Measurements from ENCODE around the gene CARD11.

Gene CARD11

DNA sequence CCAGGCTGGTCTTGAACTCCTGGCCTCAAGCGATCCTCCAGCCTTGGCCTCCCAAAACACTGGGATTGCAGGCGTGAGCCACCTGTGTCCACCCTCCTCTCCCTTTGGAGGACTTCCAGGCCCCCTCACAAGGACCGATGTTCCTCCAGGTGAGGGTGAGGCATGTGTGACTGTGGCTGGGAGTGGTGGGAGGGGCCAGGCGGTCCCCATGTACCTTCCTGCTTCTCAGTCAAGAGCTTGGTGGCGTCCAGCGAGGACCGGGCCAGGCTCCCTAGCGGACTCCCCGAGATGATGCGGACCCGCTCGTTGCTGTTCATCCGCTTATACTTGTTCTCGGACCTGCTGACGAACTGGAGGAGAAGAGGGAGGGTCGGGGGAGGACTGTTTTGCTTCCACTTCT lies 128.6 kb downstream of the CARD11 start:
- peaks cover 0 to 1% of the 10 kb centered on the region in 2 donors for H3K9me3 ChIP-seq (ENCODE audit: control insufficient read depth in 1 of 2, low read length in 2 of 2)
- no peaks in the 10 kb centered on the region for H3K27me3 ChIP-seq (ENCODE audit: control insufficient read depth in 1 of 2, insufficient read depth in 2 of 2, low read length in 2 of 2)
- no peak overlapping the region for H3K27ac ChIP-seq (ENCODE audit: low read depth, low read length)
- no peak overlapping the region for H3K4me3 ChIP-seq (ENCODE audit: low read depth in 1 of 2, low read length in 2 of 2)
- H3K36me3 ChIP-seq (ENCODE audit: control insufficient read depth in 1 of 2, insufficient read depth in 2 of 2, low read length in 2 of 2) = peaks cover 0 to 8% of the 10 kb centered on the region in 2 donors
- no peak overlapping the region for H3K9ac ChIP-seq (ENCODE audit: low read depth in 1 of 2, low read length in 2 of 2)
- H3K4me1 ChIP-seq (ENCODE audit: control insufficient read depth in 1 of 2, insufficient read depth in 2 of 2, low read length in 2 of 2) = no peaks in the 10 kb centered on the region

DNA sequence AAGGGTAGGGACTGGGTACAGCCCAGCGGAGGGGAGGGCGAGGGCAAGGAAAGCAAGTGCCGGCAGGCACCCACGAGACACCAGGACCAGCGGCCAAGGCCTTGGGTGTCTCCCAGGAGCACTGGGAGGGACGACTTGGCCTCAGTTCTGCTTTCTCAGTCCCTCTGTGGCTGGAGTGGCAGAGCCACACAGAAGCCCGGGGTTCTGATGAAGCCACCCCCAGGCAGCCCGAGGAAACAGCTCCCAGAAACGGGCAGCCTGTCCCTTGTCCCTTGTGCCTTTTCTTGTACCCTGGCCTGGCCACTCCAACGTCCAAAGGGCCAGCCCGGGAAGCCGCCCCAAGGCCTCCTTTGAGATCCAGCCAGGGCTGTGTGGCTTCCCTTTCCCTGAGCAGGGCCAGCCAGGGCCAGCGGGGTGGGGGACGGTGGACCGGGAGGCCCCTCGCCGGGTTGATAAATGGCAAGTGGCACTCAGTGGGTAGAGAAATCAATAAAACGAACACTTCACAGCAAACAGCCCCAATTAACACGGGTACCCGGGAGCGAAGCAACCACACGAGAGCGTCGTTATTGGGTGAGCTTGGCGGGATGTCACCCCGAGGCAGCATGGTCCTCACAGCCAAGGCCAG lies 129.8 kb downstream of the CARD11 start:
- H3K4me1 ChIP-seq (ENCODE audit: control insufficient read depth in 1 of 2, insufficient read depth in 2 of 2, low read length in 2 of 2) = no peaks in the 10 kb centered on the region
- peaks cover 0 to 7% of the 10 kb centered on the region in 2 donors for H3K36me3 ChIP-seq (ENCODE audit: control insufficient read depth in 1 of 2, insufficient read depth in 2 of 2, low read length in 2 of 2)
- no peak overlapping the region for H3K9ac ChIP-seq (ENCODE audit: low read depth in 1 of 2, low read length in 2 of 2)
- no peak overlapping the region for H3K27ac ChIP-seq (ENCODE audit: low read depth, low read length)
- H3K9me3 ChIP-seq (ENCODE audit: control insufficient read depth in 1 of 2, low read length in 2 of 2) = no peaks in the 10 kb centered on the region
- no peak overlapping the region for H3K4me3 ChIP-seq (ENCODE audit: low read depth in 1 of 2, low read length in 2 of 2)
- no peaks in the 10 kb centered on the region for H3K27me3 ChIP-seq (ENCODE audit: control insufficient read depth in 1 of 2, insufficient read depth in 2 of 2, low read length in 2 of 2)

DNA sequence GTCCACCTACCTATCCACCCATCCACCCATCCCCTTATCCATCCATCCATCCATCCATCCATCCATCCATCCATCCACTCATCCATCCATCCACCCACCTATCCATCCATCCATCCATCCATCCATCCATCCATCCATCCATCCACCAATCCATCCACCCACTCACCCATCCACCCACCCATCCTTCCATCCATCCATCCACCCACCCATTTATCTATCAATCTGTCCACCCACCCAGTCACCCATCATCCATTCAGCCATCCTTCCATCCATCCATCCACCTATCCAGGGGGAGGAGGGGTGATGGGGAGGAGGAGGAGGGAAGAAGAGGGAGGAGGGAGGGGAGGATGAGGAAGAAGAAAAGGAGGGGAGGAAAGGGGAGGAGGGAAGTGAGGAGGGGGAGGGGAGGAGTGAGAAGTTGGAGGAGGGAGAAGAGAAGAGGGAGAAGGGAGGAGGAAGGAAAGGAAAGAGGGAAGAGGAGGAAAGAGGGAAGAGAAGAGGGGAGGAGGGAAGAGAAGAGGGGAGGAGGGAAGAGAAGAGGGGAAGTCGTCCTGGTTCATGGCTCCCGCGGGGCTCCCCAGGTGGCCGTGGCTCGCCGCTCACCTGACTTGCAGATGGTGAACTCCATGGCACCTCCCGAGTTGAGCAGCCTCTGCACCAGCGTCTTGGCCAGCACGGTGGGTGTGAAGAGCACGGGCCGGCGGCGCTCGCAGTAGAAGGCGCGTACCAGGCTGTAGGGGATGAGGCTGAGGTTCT lies 130.8 kb downstream of the CARD11 start:
- Histone ChIP-seq H3K27me3 (ENCODE audit: control insufficient read depth in 1 of 2, insufficient read depth in 2 of 2, low read length in 2 of 2) (no peaks in the 10 kb centered on the region), H3K4me1 (ENCODE audit: control insufficient read depth in 1 of 2, insufficient read depth in 2 of 2, low read length in 2 of 2) (no peaks in the 10 kb centered on the region), H3K9ac (ENCODE audit: low read depth in 1 of 2, low read length in 2 of 2) (no peak overlapping the region), H3K36me3 (ENCODE audit: control insufficient read depth in 1 of 2, insufficient read depth in 2 of 2, low read length in 2 of 2) (peaks cover 0 to 7% of the 10 kb centered on the region in 2 donors), H3K9me3 (ENCODE audit: control insufficient read depth in 1 of 2, low read length in 2 of 2) (no peaks in the 10 kb centered on the region), H3K27ac (ENCODE audit: low read depth, low read length) (no peak overlapping the region), H3K4me3 (ENCODE audit: low read depth in 1 of 2, low read length in 2 of 2) (no peak overlapping the region)

DNA sequence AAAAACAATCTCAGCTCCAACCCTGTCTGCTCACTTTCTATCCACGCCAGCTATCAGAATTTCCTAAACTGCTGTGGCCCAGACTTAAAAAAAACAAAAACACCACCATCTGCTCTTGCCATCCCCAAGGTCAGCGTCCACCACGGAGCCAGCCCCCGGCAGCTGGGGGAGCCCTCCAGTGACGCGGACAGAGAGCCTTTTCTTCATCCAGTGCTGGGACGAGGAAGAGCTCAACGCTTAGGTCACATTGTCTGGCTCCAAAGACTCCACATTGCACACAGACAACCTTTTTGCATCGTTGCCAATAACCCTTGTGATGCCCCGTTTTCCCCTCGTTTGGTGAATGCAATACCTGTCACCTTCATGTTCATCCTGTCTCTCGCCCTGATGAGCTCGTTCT lies 132.2 kb downstream of the CARD11 start:
- Histone ChIP-seq H3K27me3 (ENCODE audit: control insufficient read depth in 1 of 2, insufficient read depth in 2 of 2, low read length in 2 of 2) (no peaks in the 10 kb centered on the region), H3K9me3 (ENCODE audit: control insufficient read depth in 1 of 2, low read length in 2 of 2) (no peaks in the 10 kb centered on the region), H3K27ac (ENCODE audit: low read depth, low read length) (no peak overlapping the region), H3K9ac (ENCODE audit: low read depth in 1 of 2, low read length in 2 of 2) (no peak overlapping the region), H3K4me1 (ENCODE audit: control insufficient read depth in 1 of 2, insufficient read depth in 2 of 2, low read length in 2 of 2) (no peaks in the 10 kb centered on the region), H3K36me3 (ENCODE audit: control insufficient read depth in 1 of 2, insufficient read depth in 2 of 2, low read length in 2 of 2) (peaks cover 0 to 7% of the 10 kb centered on the region in 2 donors), H3K4me3 (ENCODE audit: low read depth in 1 of 2, low read length in 2 of 2) (no peak overlapping the region)

DNA sequence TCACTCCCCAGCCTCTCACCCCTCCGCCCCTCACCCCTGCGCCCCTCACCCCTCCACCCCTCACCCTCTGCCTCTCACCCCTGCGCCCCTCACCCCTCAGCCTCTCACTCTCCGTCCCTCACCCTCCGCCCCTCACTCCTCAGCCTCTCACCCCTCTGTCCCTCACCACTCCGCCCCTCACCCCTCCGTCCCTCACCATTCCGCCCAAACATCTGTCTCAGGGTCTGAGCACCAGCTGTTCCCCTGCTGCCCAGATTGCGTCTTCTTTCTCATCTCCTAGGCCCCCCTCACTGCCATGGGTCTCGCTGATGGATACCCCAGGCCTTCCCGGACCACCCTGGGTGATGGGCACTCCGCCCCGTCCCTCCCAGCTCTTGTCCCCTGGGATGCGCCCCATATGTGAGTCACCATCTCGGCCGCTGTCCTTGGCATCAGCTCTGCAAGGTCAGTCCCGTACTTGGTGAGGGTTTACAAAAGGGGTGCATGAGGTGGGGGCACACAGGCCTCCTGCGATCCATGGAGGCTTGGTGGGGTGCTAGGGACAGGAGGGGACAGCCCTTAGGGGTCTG lies 134.1 kb downstream of the CARD11 start:
- no peaks in the 10 kb centered on the region for H3K27me3 ChIP-seq (ENCODE audit: control insufficient read depth in 1 of 2, insufficient read depth in 2 of 2, low read length in 2 of 2)
- no peaks in the 10 kb centered on the region for H3K9me3 ChIP-seq (ENCODE audit: control insufficient read depth in 1 of 2, low read length in 2 of 2)
- no peak overlapping the region for H3K4me3 ChIP-seq (ENCODE audit: low read depth in 1 of 2, low read length in 2 of 2)
- H3K27ac ChIP-seq (ENCODE audit: low read depth, low read length) = no peak overlapping the region
- no peaks in the 10 kb centered on the region for H3K4me1 ChIP-seq (ENCODE audit: control insufficient read depth in 1 of 2, insufficient read depth in 2 of 2, low read length in 2 of 2)
- no peaks in the 10 kb centered on the region for H3K36me3 ChIP-seq (ENCODE audit: control insufficient read depth in 1 of 2, insufficient read depth in 2 of 2, low read length in 2 of 2)
- no peak overlapping the region for H3K9ac ChIP-seq (ENCODE audit: low read depth in 1 of 2, low read length in 2 of 2)

DNA sequence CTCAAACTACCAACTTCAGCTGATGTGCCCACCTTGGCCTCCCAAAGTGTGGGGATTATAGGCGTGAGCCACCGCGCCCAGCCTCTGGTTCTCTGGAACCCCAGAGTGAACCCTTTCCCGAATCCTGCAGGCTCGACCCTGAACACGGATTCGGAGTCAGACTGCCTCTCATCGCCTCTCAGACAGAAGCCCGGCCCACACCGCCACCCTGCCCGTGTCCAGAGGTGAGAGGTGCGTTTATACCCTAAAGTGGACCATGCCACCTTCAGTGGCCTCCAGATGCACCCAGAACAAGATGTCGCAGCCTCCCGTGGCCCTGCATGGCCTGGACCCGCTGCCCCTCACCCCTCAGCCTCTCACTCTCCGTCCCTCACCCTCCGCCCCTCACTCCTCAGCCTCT lies 134.6 kb downstream of the CARD11 start:
- Histone ChIP-seq H3K4me1 (ENCODE audit: control insufficient read depth in 1 of 2, insufficient read depth in 2 of 2, low read length in 2 of 2) (no peaks in the 10 kb centered on the region), H3K4me3 (ENCODE audit: low read depth in 1 of 2, low read length in 2 of 2) (no peak overlapping the region), H3K27me3 (ENCODE audit: control insufficient read depth in 1 of 2, insufficient read depth in 2 of 2, low read length in 2 of 2) (no peaks in the 10 kb centered on the region), H3K9ac (ENCODE audit: low read depth in 1 of 2, low read length in 2 of 2) (no peak overlapping the region), H3K36me3 (ENCODE audit: control insufficient read depth in 1 of 2, insufficient read depth in 2 of 2, low read length in 2 of 2) (no peaks in the 10 kb centered on the region), H3K27ac (ENCODE audit: low read depth, low read length) (no peak overlapping the region), H3K9me3 (ENCODE audit: control insufficient read depth in 1 of 2, low read length in 2 of 2) (no peaks in the 10 kb centered on the region)

DNA sequence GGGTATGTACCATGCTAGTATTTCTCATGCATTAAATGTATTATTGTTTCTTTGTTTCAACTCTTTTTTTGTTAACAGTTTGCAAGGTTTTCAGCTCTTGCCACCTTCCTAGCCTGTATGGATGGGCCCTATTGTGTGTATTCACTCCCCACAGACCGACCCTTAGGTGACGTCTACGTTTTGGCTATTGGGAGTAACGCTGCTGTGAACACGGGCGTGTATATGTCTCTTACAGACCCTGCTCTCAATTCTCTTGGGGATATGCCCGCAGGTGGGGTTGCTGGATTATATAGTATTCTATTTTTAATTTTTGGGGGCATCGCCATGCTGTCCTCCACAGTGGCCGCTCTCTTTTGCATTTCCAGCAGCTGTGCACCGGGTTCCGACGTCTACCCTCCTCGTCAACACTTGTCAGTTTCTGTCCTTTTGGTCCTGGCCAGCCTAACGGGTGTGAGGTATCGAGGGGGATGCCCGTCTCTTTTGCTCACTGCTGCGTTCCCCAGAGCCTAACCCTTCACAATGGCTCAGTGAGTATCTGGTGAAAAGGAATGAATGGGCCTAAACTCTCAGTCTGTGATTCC lies 135.5 kb downstream of the CARD11 start:
- no peak overlapping the region for H3K9ac ChIP-seq (ENCODE audit: low read depth in 1 of 2, low read length in 2 of 2)
- H3K4me3 ChIP-seq (ENCODE audit: low read depth in 1 of 2, low read length in 2 of 2) = no peak overlapping the region
- H3K27me3 ChIP-seq (ENCODE audit: control insufficient read depth in 1 of 2, insufficient read depth in 2 of 2, low read length in 2 of 2) = no peaks in the 10 kb centered on the region
- H3K36me3 ChIP-seq (ENCODE audit: control insufficient read depth in 1 of 2, insufficient read depth in 2 of 2, low read length in 2 of 2) = no peaks in the 10 kb centered on the region
- no peaks in the 10 kb centered on the region for H3K4me1 ChIP-seq (ENCODE audit: control insufficient read depth in 1 of 2, insufficient read depth in 2 of 2, low read length in 2 of 2)
- no peak overlapping the region for H3K27ac ChIP-seq (ENCODE audit: low read depth, low read length)
- H3K9me3 ChIP-seq (ENCODE audit: control insufficient read depth in 1 of 2, low read length in 2 of 2) = no peaks in the 10 kb centered on the region

DNA sequence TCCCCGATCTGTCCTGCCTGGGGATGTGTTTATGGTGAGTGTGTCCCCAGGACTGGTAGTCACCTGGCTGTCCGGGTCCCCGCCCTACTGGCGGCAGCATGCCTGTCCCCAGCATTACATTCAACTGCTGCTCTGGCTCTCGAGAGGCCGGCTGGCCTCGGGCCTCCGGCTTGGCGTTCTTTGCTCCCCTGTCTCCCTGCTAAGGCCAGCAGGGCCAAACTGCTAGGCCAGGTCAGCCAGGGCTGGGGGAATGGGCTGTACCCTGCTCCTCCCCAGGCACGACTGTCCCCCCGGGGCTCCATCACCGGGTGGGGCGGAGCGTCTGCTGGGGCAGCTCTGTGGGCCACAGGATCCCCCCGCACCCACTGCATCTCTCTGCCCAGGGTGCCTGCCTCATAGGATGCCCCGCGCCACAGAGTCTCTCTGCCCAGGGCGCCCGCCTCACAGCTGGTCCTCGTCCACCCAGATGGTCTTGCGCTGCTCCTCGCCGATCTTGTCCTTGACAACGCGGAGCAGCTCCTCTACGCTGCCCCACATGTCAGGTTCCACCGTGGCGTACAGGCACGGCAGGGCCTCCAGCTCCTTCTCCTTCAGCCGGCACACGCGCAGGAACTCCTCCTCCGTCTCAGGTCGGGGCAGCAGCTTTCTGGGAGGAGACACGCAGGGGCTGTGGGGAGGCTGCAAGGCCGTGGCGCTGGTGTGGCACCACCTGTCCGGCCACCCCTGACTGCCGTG lies 137.3 kb downstream of the CARD11 start:
- H3K27ac ChIP-seq (ENCODE audit: low read depth, low read length) = no peak overlapping the region
- H3K27me3 ChIP-seq (ENCODE audit: control insufficient read depth in 1 of 2, insufficient read depth in 2 of 2, low read length in 2 of 2) = no peaks in the 10 kb centered on the region
- H3K36me3 ChIP-seq (ENCODE audit: control insufficient read depth in 1 of 2, insufficient read depth in 2 of 2, low read length in 2 of 2) = no peaks in the 10 kb centered on the region
- no peak overlapping the region for H3K9ac ChIP-seq (ENCODE audit: low read depth in 1 of 2, low read length in 2 of 2)
- no peak overlapping the region for H3K4me3 ChIP-seq (ENCODE audit: low read depth in 1 of 2, low read length in 2 of 2)
- no peaks in the 10 kb centered on the region for H3K4me1 ChIP-seq (ENCODE audit: control insufficient read depth in 1 of 2, insufficient read depth in 2 of 2, low read length in 2 of 2)
- no peaks in the 10 kb centered on the region for H3K9me3 ChIP-seq (ENCODE audit: control insufficient read depth in 1 of 2, low read length in 2 of 2)

DNA sequence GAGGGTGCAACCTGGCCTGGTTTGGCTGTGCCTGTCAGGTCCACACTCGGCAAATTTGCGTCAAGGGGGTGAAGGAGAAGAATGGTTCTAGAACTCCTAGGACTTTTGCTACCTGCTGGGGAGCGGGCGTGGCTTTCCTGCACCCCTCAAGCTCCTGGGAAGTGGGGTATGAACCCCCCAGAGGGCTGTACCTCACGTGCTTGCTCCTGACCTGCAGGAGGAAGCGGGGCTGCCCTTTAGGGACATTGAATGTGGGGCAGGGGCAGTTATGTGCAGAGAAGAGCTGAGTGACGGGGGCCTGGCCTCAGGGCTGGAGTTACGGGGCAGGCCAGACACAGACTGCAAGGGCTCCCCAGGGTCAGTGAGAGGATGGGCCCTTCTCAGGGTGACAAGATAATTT lies 138.2 kb downstream of the CARD11 start:
- Histone ChIP-seq H3K9me3 (ENCODE audit: control insufficient read depth in 1 of 2, low read length in 2 of 2) (no peaks in the 10 kb centered on the region), H3K36me3 (ENCODE audit: control insufficient read depth in 1 of 2, insufficient read depth in 2 of 2, low read length in 2 of 2) (no peaks in the 10 kb centered on the region), H3K4me1 (ENCODE audit: control insufficient read depth in 1 of 2, insufficient read depth in 2 of 2, low read length in 2 of 2) (no peaks in the 10 kb centered on the region)

DNA sequence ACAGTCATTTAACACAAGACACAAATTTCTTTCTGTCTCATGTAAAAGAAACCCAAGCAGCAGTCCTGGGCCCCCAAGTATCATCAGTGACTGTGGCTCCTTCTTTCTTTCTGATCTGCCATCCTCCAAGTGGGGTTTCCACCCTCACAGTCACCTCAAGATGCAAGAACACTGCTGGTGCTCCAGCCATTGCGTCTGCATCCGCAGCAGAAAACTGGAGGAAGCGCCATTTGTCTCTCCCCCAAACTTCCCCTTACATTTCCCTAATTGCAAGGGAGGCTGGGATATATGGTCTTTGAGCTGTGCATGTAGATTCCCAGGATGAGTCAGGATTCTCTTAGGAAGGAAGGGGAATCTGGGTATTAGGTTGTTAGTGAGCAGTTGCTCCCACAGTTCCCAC lies 138.6 kb downstream of the CARD11 start:
- Histone ChIP-seq H3K36me3 (ENCODE audit: control insufficient read depth in 1 of 2, insufficient read depth in 2 of 2, low read length in 2 of 2) (no peaks in the 10 kb centered on the region), H3K27me3 (ENCODE audit: control insufficient read depth in 1 of 2, insufficient read depth in 2 of 2, low read length in 2 of 2) (no peaks in the 10 kb centered on the region), H3K4me3 (ENCODE audit: low read depth in 1 of 2, low read length in 2 of 2) (no peak overlapping the region), H3K9ac (ENCODE audit: low read depth in 1 of 2, low read length in 2 of 2) (no peak overlapping the region), H3K9me3 (ENCODE audit: control insufficient read depth in 1 of 2, low read length in 2 of 2) (no peaks in the 10 kb centered on the region), H3K27ac (ENCODE audit: low read depth, low read length) (no peak overlapping the region), H3K4me1 (ENCODE audit: control insufficient read depth in 1 of 2, insufficient read depth in 2 of 2, low read length in 2 of 2) (no peaks in the 10 kb centered on the region)

More for the DNA sequence above, 138.2 kb downstream of the CARD11 start:
- Histone ChIP-seq H3K4me3 (ENCODE audit: low read depth in 1 of 2, low read length in 2 of 2) (no peak overlapping the region), H3K27ac (ENCODE audit: low read depth, low read length) (no peak overlapping the region), H3K9ac (ENCODE audit: low read depth in 1 of 2, low read length in 2 of 2) (no peak overlapping the region), H3K27me3 (ENCODE audit: control insufficient read depth in 1 of 2, insufficient read depth in 2 of 2, low read length in 2 of 2) (no peaks in the 10 kb centered on the region)

Measured in duodenal mucosa (tissue), 2 donors.